Smooth muscle cell (in vitro differentiated cells): ENCODE data around the gene DOK5. TPM values are rescaled to one million over a fixed set of nuclear protein-coding genes. Genes with fewer than 3 reads are reported as not detected.

Experiments
- DNase-seq: peaks from one replicate; lab custom pipeline; 2025; ENCODE audit not compliant: unreplicated experiment; lab: John Stamatoyannopoulos, UW
- H2AFZ ChIP-seq: fragments of 200-600 bp; sonication (generic); 2 replicates; pipeline ENCODE4 v1.6.0; 2016; ENCODE audit warnings: antibody characterized with exemption, low read depth, mild to moderate bottlenecking
- H3F3A ChIP-seq: fragments of 200-600 bp; sonication (generic); 2 replicates; pipeline ENCODE4 v1.6.0; 2017; ENCODE audit warnings: antibody characterized with exemption, low read depth
- H3K27ac ChIP-seq: fragments of 200-600 bp; sonication (generic); 2 replicates; pipeline ENCODE4 v1.5.1; 2016; ENCODE audit warnings: low read depth, mild to moderate bottlenecking
- H3K27me3 ChIP-seq: fragments of 200-600 bp; sonication (generic); 2 replicates; pipeline ENCODE4 v1.6.1; 2016; ENCODE audit warnings: low read depth, mild to moderate bottlenecking
- H3K36me3 ChIP-seq: fragments of 200-600 bp; sonication (generic); 2 replicates; pipeline ENCODE4 v1.5.1; 2016; ENCODE audit warnings: low read depth
- H3K4me1 ChIP-seq: fragments of 200-600 bp; sonication (generic); 2 replicates; pipeline ENCODE4 v1.5.1; 2016; ENCODE audit warnings: low read depth
- H3K4me2 ChIP-seq: fragments of 200-600 bp; sonication (generic); 2 replicates; pipeline ENCODE4 v1.6.0; 2016; ENCODE audit warnings: mild to moderate bottlenecking
- H3K4me3 ChIP-seq: fragments of 200-600 bp; sonication (generic); 2 replicates; pipeline ENCODE4 v1.5.1; 2016; ENCODE audit warnings: mild to moderate bottlenecking
- H3K79me2 ChIP-seq: fragments of 200-600 bp; sonication (generic); 2 replicates; pipeline ENCODE4 v1.6.0; 2016; ENCODE audit warnings: low read depth, mild to moderate bottlenecking
- H3K9ac ChIP-seq: fragments of 200-600 bp; sonication (generic); 2 replicates; pipeline ENCODE4 v1.6.0; 2016; ENCODE audit warnings: low read depth
- H3K9me3 ChIP-seq: fragments of 200-600 bp; sonication (generic); replicated peaks from 2 replicates; pipeline ENCODE4 v1.5.1; 2016; ENCODE audit warnings: low read depth
- H4K20me1 ChIP-seq: fragments of 200-600 bp; sonication (generic); 2 replicates; pipeline ENCODE4 v1.6.0; 2016; ENCODE audit warnings: low read depth
- WGBS: methylation state at CpG from one replicate; pipeline ENCODE4 v1.1.7; 2016; ENCODE audit warnings: low lambda C conversion rate; 5-methylcytosine and 5-hydroxymethylcytosine counted together
- polyA plus RNA-seq: library from polyadenylated mRNA; unstranded; fragments of >200 nt; fragmentation: Nextera tagmentation; extraction: Ambion mirVana; gene quantifications from 2 replicates; pipeline ENCODE4 v1.2.1, GENCODE V29; 2016
- total RNA-seq: library from RNA; depleted of rRNA; stranded (reverse); fragments of >200 nt; gene quantifications from 2 replicates; pipeline ENCODE4 v1.2.3, GENCODE V29; 2014
- TF ChIP-seq, protein P1 (sequence below): fragments of 200-600 bp; sonication (generic); IDR thresholded peaks from 2 replicates; pipeline ENCODE4 v1.5.1; 2017; ENCODE audit warnings: borderline replicate concordance, mild to moderate bottlenecking, antibody characterized with exemption; ENCODE audit not compliant: insufficient read depth, poor library complexity, severe bottlenecking

DOK5 gene
- total and polyA plus RNA-seq, 2 experiments from 2014 or later, result 7.7 to 10.4 TPM

DNA sequence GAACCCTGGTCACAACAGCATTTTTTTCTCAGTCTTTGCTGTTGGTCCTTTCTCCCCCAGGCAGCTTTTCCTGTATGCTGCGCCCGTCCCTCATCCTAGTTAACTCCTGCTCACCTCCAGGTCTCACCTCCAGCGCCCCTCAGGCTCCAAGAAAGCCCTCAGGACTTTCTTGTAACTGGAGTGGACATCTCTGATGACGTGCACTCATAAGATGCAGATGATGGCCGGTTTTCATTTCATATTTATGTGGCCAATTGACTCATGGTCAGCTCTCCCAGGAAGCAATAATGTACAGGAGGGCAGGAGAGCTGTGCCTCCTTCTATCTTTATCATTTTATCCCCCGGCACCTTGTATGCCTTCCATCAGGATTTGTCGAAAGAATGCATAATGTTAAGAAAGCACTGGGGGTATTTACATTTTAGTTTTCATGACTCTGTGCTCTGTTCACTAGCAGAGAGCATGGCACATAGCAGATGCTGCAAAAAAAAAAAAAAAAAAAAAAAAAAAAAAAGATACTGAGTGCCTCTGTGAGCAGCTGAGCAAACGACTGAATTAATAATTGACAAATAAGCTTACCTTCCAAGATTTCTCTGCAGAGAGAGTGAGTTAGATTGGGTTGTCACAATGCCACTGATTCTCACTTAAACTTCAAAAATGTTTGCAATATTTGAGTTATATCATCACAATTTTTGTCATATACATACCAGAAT lies 170.2 kb downstream of the DOK5 start:
- Histone ChIP-seq H3K27ac (no peak overlapping the region), H3K36me3 (no peaks in the 10 kb centered on the region), H3K79me2 (no peaks in the 10 kb centered on the region), H3K4me3 (no peak overlapping the region), H4K20me1 (no peaks in the 10 kb centered on the region), H3K4me1 (peaks cover 3% of the 10 kb centered on the region), H3F3A (no peaks in the 10 kb centered on the region), H3K4me2 (no peak overlapping the region), H3K9me3 (no peaks in the 10 kb centered on the region), H2AFZ (no peak overlapping the region), H3K9ac (no peak overlapping the region), H3K27me3 (no peaks in the 10 kb centered on the region)
- DNase-seq, result no peak
- WGBS, result 72% methylated on average over 8 of the region's 8 CpGs
- TF ChIP-seq, protein P1, sequence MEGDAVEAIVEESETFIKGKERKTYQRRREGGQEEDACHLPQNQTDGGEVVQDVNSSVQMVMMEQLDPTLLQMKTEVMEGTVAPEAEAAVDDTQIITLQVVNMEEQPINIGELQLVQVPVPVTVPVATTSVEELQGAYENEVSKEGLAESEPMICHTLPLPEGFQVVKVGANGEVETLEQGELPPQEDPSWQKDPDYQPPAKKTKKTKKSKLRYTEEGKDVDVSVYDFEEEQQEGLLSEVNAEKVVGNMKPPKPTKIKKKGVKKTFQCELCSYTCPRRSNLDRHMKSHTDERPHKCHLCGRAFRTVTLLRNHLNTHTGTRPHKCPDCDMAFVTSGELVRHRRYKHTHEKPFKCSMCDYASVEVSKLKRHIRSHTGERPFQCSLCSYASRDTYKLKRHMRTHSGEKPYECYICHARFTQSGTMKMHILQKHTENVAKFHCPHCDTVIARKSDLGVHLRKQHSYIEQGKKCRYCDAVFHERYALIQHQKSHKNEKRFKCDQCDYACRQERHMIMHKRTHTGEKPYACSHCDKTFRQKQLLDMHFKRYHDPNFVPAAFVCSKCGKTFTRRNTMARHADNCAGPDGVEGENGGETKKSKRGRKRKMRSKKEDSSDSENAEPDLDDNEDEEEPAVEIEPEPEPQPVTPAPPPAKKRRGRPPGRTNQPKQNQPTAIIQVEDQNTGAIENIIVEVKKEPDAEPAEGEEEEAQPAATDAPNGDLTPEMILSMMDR, result no peak

DNA sequence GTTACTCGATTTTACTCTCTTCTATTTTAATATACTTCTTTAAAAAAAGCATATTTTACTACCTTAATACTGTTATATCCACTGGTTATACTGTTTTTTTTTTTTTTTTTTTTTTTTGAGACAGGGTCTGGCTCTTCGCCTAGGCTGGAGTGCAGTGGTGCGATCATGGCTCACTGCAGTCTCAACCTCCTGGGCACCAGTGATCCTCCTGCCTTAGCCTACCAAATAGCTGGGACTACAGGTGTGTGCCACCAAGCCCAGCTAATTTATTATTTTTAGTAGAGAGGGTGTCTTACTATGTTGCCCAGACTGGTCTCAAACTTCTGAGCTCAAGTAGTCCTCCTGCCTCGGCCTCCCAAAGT lies 170.7 kb downstream of the DOK5 start:
- WGBS, result 86% methylated on average over 4 of the region's 4 CpGs
- no peaks in the 10 kb centered on the region for H3K36me3 ChIP-seq
- TF ChIP-seq, protein P1, result no peak
- H3K4me1 ChIP-seq, result peaks cover 3% of the 10 kb centered on the region
- H3K27ac ChIP-seq, result no peak overlapping the region
- no peak overlapping the region for H3K9ac ChIP-seq
- no peaks in the 10 kb centered on the region for H3F3A ChIP-seq
- no peaks in the 10 kb centered on the region for H3K9me3 ChIP-seq
- no peaks in the 10 kb centered on the region for H4K20me1 ChIP-seq
- DNase-seq, result no peak
- H3K27me3 ChIP-seq, result no peaks in the 10 kb centered on the region
- H2AFZ ChIP-seq, result no peak overlapping the region
- H3K4me2 ChIP-seq, result no peak overlapping the region
- H3K79me2 ChIP-seq, result no peaks in the 10 kb centered on the region
- H3K4me3 ChIP-seq, result no peak overlapping the region

DNA sequence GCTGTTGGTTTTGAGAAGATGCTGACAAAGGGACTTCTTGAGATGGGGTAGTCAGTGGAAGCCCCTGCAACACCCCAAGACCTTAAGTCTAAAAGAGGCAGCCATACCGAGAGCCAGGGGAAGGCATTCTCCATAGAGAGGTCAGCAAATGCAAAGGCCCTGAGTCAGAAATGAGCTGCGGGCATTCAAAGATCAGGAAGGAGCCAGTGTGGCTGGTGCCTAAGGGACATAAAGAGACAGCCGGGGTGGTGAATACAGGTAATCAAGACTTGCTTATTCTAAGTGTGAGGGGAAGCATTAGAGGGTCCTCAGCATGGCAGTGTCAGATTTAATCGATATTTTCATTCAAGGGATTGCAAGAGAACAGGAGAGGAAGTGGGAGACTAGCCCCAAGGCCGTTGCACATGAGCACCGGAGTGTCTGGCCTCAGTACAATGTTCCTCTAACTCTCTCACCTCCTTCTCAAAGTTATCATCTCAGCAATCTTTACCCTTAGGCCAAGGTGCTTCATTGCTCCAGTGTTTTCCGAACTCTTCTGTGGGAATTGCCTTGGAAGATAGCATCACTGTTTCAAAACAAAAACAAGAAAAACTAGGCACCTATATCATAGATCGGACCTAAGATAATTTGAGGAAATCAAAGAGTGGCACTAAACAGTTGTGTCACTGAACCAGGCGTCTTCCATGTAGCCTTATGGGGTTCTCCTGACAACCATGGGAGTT lies 173.2 kb downstream of the DOK5 start:
- H3K27me3 ChIP-seq, result no peaks in the 10 kb centered on the region

More for the DNA sequence above, 173.2 kb downstream of the DOK5 start:
- Histone ChIP-seq H3K27ac (no peak overlapping the region), H3K9me3 (no peaks in the 10 kb centered on the region), H2AFZ (no peak overlapping the region), H3K36me3 (no peaks in the 10 kb centered on the region), H3K4me3 (no peak overlapping the region), H3K4me2 (no peak overlapping the region), H4K20me1 (no peaks in the 10 kb centered on the region), H3K9ac (no peak overlapping the region), H3F3A (no peaks in the 10 kb centered on the region), H3K79me2 (no peaks in the 10 kb centered on the region), H3K4me1 (peaks cover 3% of the 10 kb centered on the region)
- TF ChIP-seq, protein P1, result no peak
- no peak for DNase-seq
- WGBS, result 67% methylated on average over 9 of the region's 9 CpGs
